ENCODE measurements around the gene SNX13.

The SNX13 gene

GRCh38 chr7:17976952-17977351, 36.7 kb upstream of the SNX13 start:
- FAIRE-seq = no peak
- TF ChIP-seq SPI1 (IDR thresholded peaks at IDR 0.05; ENCODE audit: low read depth, low read length) (no peak), PAX5 (IDR thresholded peaks at IDR 0.05; ENCODE audit: insufficient read depth, low read length, severe bottlenecking) (no peak), POU2F2 (IDR thresholded peaks at IDR 0.05; ENCODE audit: low read depth, low read length) (no peak), POLR2AphosphoS5 (IDR thresholded peaks at IDR 0.05; ENCODE audit: low read depth, low read length) (no peak)
- no peak for DNase-seq (ENCODE audit: insufficient read length, low spot score)

GRCh38 chr7:17971411-17971810, 31.1 kb upstream of the SNX13 start:
- DNase-seq (ENCODE audit: insufficient read length, low spot score) = no peak

DNA sequence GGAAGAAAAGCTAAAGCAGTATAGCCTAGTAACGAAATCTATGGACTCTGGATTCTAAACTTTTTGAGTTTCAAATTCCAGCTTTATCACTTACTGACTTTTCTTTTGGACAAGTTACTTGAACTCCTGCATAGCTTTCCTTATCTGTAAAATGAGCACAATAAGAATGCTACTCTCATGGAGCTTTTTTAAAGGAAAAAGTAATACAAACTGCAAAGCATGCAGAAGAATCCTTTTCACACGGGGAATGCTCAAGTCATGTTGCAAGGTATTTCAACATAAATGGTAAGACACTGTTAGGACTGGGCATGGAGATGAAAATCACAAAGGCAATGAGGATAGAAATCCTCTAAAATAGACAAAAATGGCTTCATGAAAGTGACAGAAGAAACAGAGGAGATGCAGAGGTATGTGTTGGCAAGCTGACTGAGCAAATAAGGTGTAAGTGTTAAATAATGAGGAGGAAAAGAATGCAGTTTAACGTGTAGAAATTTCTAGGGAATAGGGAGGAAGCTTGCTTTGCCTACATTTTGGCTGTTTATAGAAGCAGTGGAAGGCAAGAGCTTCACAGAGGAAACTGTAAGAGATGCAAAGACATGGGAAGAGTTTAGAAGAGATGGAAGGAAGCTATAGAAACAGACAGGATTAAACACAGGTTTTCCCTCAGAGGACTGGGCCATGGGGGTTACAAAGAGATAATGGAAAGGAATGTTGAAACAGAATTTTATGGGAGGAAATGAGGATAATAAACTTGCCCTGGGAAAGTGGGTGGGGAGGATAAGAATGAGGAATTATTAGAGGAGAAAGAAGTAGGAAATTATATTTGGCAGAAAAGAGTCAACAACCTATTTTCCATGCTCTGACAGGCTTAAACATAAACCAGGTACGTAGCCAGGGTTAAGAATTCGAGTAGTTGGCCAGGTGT, 28.8 kb upstream of the SNX13 start:
- DNase-seq (ENCODE audit: insufficient read length, low spot score) (no peak), FAIRE-seq (no peak)

More at GRCh38 chr7:17971411-17971810, 31.1 kb upstream of the SNX13 start:
- FAIRE-seq = no peak
- TF ChIP-seq POU2F2 (IDR thresholded peaks at IDR 0.05; ENCODE audit: low read depth, low read length) (no peak), POLR2A (IDR thresholded peaks at IDR 0.05; ENCODE audit: low read depth, low read length) (no peak), POLR2AphosphoS5 (IDR thresholded peaks at IDR 0.05; ENCODE audit: low read depth, low read length) (no peak), TAF1 (IDR thresholded peaks at IDR 0.05; ENCODE audit: low read depth, low read length) (no peak), SPI1 (IDR thresholded peaks at IDR 0.05; ENCODE audit: low read depth, low read length) (no peak), PAX5 (IDR thresholded peaks at IDR 0.05; ENCODE audit: insufficient read depth, low read length, severe bottlenecking) (no peak)

DNA sequence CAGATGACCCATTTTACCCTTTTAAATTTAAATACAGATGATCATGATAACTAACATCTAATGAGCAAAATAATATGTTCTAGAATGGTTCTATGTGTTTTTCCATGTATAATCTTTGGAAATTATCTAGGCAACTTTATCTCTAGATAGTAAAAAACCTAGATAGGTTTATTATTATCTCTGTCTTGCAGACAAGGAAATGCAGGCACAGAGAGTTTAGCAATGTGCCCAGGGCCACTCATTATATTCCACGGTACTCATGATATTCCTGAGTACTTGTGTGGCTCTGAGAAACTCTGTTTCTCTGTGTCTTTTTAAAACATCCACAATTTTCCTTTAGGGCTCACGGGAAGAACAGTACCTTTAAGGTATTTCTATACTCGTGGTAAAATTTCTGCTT, 26.4 kb upstream of the SNX13 start:
- FAIRE-seq (no peak), DNase-seq (ENCODE audit: insufficient read length, low spot score) (no peak)
- TF ChIP-seq POLR2A (IDR thresholded peaks at IDR 0.05; ENCODE audit: low read depth, low read length) (no peak), SPI1 (IDR thresholded peaks at IDR 0.05; ENCODE audit: low read depth, low read length) (no peak), PAX5 (IDR thresholded peaks at IDR 0.05; ENCODE audit: insufficient read depth, low read length, severe bottlenecking) (no peak), TAF1 (IDR thresholded peaks at IDR 0.05; ENCODE audit: low read depth, low read length) (no peak), POLR2AphosphoS5 (IDR thresholded peaks at IDR 0.05; ENCODE audit: low read depth, low read length) (no peak), POU2F2 (IDR thresholded peaks at IDR 0.05; ENCODE audit: low read depth, low read length) (no peak)

More for the DNA sequence above, 28.8 kb upstream of the SNX13 start:
- TF ChIP-seq POLR2A (IDR thresholded peaks at IDR 0.05; ENCODE audit: low read depth, low read length) (no peak), POU2F2 (IDR thresholded peaks at IDR 0.05; ENCODE audit: low read depth, low read length) (no peak), PAX5 (IDR thresholded peaks at IDR 0.05; ENCODE audit: insufficient read depth, low read length, severe bottlenecking) (no peak), TAF1 (IDR thresholded peaks at IDR 0.05; ENCODE audit: low read depth, low read length) (no peak), SPI1 (IDR thresholded peaks at IDR 0.05; ENCODE audit: low read depth, low read length) (no peak), POLR2AphosphoS5 (IDR thresholded peaks at IDR 0.05; ENCODE audit: low read depth, low read length) (no peak)

GRCh38 chr7:17965603-17966002, 25.3 kb upstream of the SNX13 start:
- FAIRE-seq = no peak
- DNase-seq (ENCODE audit: insufficient read length, low spot score) = no peak
- no peak for TF ChIP-seq TAF1 (IDR thresholded peaks at IDR 0.05; ENCODE audit: low read depth, low read length)
- TF ChIP-seq POLR2A (IDR thresholded peaks at IDR 0.05; ENCODE audit: low read depth, low read length) = no peak
- no peak for TF ChIP-seq POLR2AphosphoS5 (IDR thresholded peaks at IDR 0.05; ENCODE audit: low read depth, low read length)
- TF ChIP-seq SPI1 (IDR thresholded peaks at IDR 0.05; ENCODE audit: low read depth, low read length) = no peak
- TF ChIP-seq POU2F2 (IDR thresholded peaks at IDR 0.05; ENCODE audit: low read depth, low read length) = no peak
- no peak for TF ChIP-seq PAX5 (IDR thresholded peaks at IDR 0.05; ENCODE audit: insufficient read depth, low read length, severe bottlenecking)

GRCh38 chr7:17963281-17963680, 23.0 kb upstream of the SNX13 start:
- TF ChIP-seq POLR2A (IDR thresholded peaks at IDR 0.05; ENCODE audit: low read depth, low read length) = no peak
- no peak for TF ChIP-seq POU2F2 (IDR thresholded peaks at IDR 0.05; ENCODE audit: low read depth, low read length)
- TF ChIP-seq SPI1 (IDR thresholded peaks at IDR 0.05; ENCODE audit: low read depth, low read length) = no peak
- TF ChIP-seq POLR2AphosphoS5 (IDR thresholded peaks at IDR 0.05; ENCODE audit: low read depth, low read length) = no peak
- no peak for TF ChIP-seq PAX5 (IDR thresholded peaks at IDR 0.05; ENCODE audit: insufficient read depth, low read length, severe bottlenecking)
- no peak for TF ChIP-seq TAF1 (IDR thresholded peaks at IDR 0.05; ENCODE audit: low read depth, low read length)
- DNase-seq (ENCODE audit: insufficient read length, low spot score) (no peak), FAIRE-seq (no peak)

- DNase-seq (ENCODE audit: insufficient read length, low spot score) (no peak), FAIRE-seq (no peak)
- TF ChIP-seq TAF1 (IDR thresholded peaks at IDR 0.05; ENCODE audit: low read depth, low read length) (no peak), SPI1 (IDR thresholded peaks at IDR 0.05; ENCODE audit: low read depth, low read length) (no peak), POU2F2 (IDR thresholded peaks at IDR 0.05; ENCODE audit: low read depth, low read length) (no peak), PAX5 (IDR thresholded peaks at IDR 0.05; ENCODE audit: insufficient read depth, low read length, severe bottlenecking) (no peak)
These were observed 22.4 kb upstream of the SNX13 start for GRCh38 chr7:17962652-17963051.

DNA sequence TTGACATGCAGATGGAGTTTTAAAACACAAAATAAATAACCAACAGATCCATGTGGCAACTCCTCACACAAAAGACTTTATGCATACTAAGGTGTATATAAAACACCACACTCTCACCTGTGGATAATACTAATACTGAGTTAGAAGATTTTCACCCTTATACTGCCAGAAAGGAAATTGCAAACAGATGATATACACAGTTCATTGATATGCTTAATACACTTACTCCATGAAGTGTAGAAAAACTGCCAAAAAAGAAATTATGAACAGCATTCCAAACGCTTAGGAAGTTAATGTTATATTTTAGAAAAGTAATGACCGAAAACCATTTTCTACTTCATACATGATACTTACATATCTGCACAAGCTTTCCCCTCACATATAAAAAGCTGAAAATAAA, 17.6 kb upstream of the SNX13 start:
- TF ChIP-seq POLR2AphosphoS5 (IDR thresholded peaks at IDR 0.05; ENCODE audit: low read depth, low read length) (no peak), SPI1 (IDR thresholded peaks at IDR 0.05; ENCODE audit: low read depth, low read length) (no peak), PAX5 (IDR thresholded peaks at IDR 0.05; ENCODE audit: insufficient read depth, low read length, severe bottlenecking) (no peak), POU2F2 (IDR thresholded peaks at IDR 0.05; ENCODE audit: low read depth, low read length) (no peak), POLR2A (IDR thresholded peaks at IDR 0.05; ENCODE audit: low read depth, low read length) (no peak), TAF1 (IDR thresholded peaks at IDR 0.05; ENCODE audit: low read depth, low read length) (no peak)
- FAIRE-seq = no peak
- no peak for DNase-seq (ENCODE audit: insufficient read length, low spot score)

DNA sequence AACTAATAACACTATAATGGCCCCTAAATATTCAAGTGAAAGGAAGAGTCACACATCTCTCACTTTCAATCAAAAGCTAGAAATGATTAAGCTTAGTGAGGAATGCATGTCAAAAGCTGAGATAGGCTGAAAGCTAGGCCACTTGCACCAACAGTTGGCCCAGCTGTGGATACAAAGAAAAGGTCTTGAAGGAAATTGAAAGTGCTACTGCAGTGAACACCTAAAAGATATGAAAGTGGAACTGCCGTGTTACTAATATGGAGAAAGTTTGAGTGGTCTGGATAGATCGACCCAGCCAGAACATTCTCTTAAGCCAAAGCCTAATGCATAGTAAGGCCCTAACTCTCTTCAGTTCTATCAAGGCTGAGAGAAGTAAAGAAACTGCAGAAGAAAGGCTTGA, 12.1 kb upstream of the SNX13 start:
- FAIRE-seq = peak; percentile 87
- TF ChIP-seq POLR2AphosphoS5 (IDR thresholded peaks at IDR 0.05; ENCODE audit: low read depth, low read length) = no peak
- TF ChIP-seq PAX5 (IDR thresholded peaks at IDR 0.05; ENCODE audit: insufficient read depth, low read length, severe bottlenecking) = no peak
- no peak for TF ChIP-seq POU2F2 (IDR thresholded peaks at IDR 0.05; ENCODE audit: low read depth, low read length)
- no peak for TF ChIP-seq TAF1 (IDR thresholded peaks at IDR 0.05; ENCODE audit: low read depth, low read length)
- TF ChIP-seq POLR2A (IDR thresholded peaks at IDR 0.05; ENCODE audit: low read depth, low read length) = no peak
- TF ChIP-seq SPI1 (IDR thresholded peaks at IDR 0.05; ENCODE audit: low read depth, low read length) = peak; percentile 46
- DNase-seq (ENCODE audit: insufficient read length, low spot score) = no peak
